K562 (cell line): ENCODE results near the gene SNRNP70. TPM values are rescaled to one million over a fixed set of nuclear protein-coding genes. Genes with fewer than 3 reads are reported as not detected.

Experiments
- ARID1B ChIP-seq: fragments of 450-650 bp; IDR thresholded peaks from 2 replicates; pipeline ENCODE4 v1.6.1; 2016; ENCODE audit warnings: antibody characterized with exemption, mild to moderate bottlenecking, inconsistent platforms
- CREB5 ChIP-seq: fragments of 250-450 bp; sonication (Bioruptor Pico); IDR thresholded peaks from 2 replicates; pipeline ENCODE4 v1.5.0; 2020; ENCODE audit warnings: mild to moderate bottlenecking
- E2F8 ChIP-seq: fragments of 450-650 bp; IDR thresholded peaks from 2 replicates; pipeline ENCODE4 v1.7.1; 2018; ENCODE audit warnings: mild to moderate bottlenecking, low read depth; ENCODE audit not compliant: partially characterized antibody
- ETV6 ChIP-seq, 3 experiments: fragments of 150-350 bp in 1 of 3; sonication (generic) in 1 of 3; formaldehyde crosslinking in 1 of 3; IDR thresholded peaks; 2 replicates each; pipeline versions ENCODE4 v1.6.1 to v1.8.0; 2014 to 2022; ENCODE audit warnings: borderline replicate concordance in 2 of 3, low read depth in 2 of 3, antibody characterized with exemption in 1 of 3, low read length in 1 of 3, mild to moderate bottlenecking in 1 of 3, missing genetic modification reagents in 1 of 3
- GATA2 ChIP-seq: sonication (generic); formaldehyde crosslinking; IDR thresholded peaks from 2 replicates; pipeline ENCODE4 v1.4.0; 2020; ENCODE audit warnings: mild to moderate bottlenecking, missing genetic modification reagents
- HNRNPL ChIP-seq: fragments of 200-400 bp; formaldehyde crosslinking; IDR thresholded peaks from 2 replicates; pipeline ENCODE4 v1.6.1; 2017; ENCODE audit warnings: low read depth, mild to moderate bottlenecking, low read length
- KDM5B ChIP-seq: fragments of 200-600 bp; sonication (generic); IDR thresholded peaks from 2 replicates; pipeline ENCODE4 v1.6.1; 2012; ENCODE audit warnings: low read depth, mild to moderate bottlenecking, moderate library complexity, low read length, control low read depth, inconsistent platforms; ENCODE audit not compliant: insufficient replicate concordance
- MXI1 ChIP-seq: IDR thresholded peaks from 2 replicates; pipeline ENCODE4 v1.6.1; 2011; ENCODE audit warnings: low read depth, mild to moderate bottlenecking, improper control_type of control experiment, low read length
- NELFE ChIP-seq: IDR thresholded peaks from 2 replicates; pipeline ENCODE4 v1.6.1; 2011; ENCODE audit warnings: mild to moderate bottlenecking; ENCODE audit not compliant: insufficient read depth, insufficient read length
- NFXL1 ChIP-seq: fragments of 450-650 bp; formaldehyde crosslinking; IDR thresholded peaks from 2 replicates; pipeline ENCODE4 v1.4.0; 2021; ENCODE audit warnings: mild to moderate bottlenecking
- PCBP2 ChIP-seq: fragments of 200-400 bp; formaldehyde crosslinking; IDR thresholded peaks from 2 replicates; pipeline ENCODE4 v1.6.1; 2018; ENCODE audit warnings: low read length, low read depth, mild to moderate bottlenecking, moderate library complexity; ENCODE audit not compliant: poor library complexity, severe bottlenecking
- PHF20 ChIP-seq: fragments of 450-650 bp; IDR thresholded peaks from 2 replicates; pipeline ENCODE4 v1.6.1; 2018; ENCODE audit not compliant: partially characterized antibody
- SAP30 ChIP-seq: fragments of 200-600 bp; sonication (generic); IDR thresholded peaks from 2 replicates; pipeline ENCODE4 v1.6.1; 2012; ENCODE audit warnings: borderline replicate concordance, low read depth, mild to moderate bottlenecking, moderate library complexity, low read length, control low read depth, inconsistent platforms; ENCODE audit not compliant: insufficient read depth, poor library complexity, severe bottlenecking
- SNRNP70 ChIP-seq: fragments of 200-400 bp; formaldehyde crosslinking; optimal IDR thresholded peaks from 2 replicates; pipeline ENCODE3; 2017; ENCODE audit warnings: low read depth, low read length
- ZNF280B ChIP-seq: fragments of 250-450 bp; sonication (Bioruptor Pico); IDR thresholded peaks from 2 replicates; pipeline ENCODE4 v1.5.1; 2021; ENCODE audit warnings: mild to moderate bottlenecking
- ZNF584 ChIP-seq: fragments of 200-800 bp; sonication (Bioruptor generic); IDR thresholded peaks from 2 replicates; pipeline ENCODE4 v1.6.1; 2016; ENCODE audit warnings: low read depth, mild to moderate bottlenecking, missing genetic modification characterization, missing compliant biosample characterization
- polyA plus RNA-seq, 8 experiments: library from polyadenylated mRNA; depleted of rRNA in 4 of 8; stranded (reverse) in 5 of 8; unstranded in 3 of 8; fragments of >200 nt; fragmentation: Nextera tagmentation in 2 of 8; fragmentation: Illumina TruSeq in 1 of 8; extraction: Ambion mirVana in 2 of 8; extraction: Trizol in 1 of 8; gene quantifications; 2 replicates each; pipeline versions ENCODE4 v1.2.1 to v1.2.3, GENCODE V29; 2011 to 2014; ENCODE audit warnings: inconsistent platforms in 1 of 8, missing spikeins in 1 of 8
- total RNA-seq, 7 experiments: library from RNA; depleted of rRNA in 6 of 7; stranded (reverse); fragments of >200 nt in 6 of 7; fragmentation: Illumina TruSeq in 2 of 7; extraction: Trizol in 2 of 7; gene quantifications; 2 replicates each; pipeline versions ENCODE4 v1.2.1 to v1.2.3, GENCODE V29; 2011 to 2021; ENCODE audit warnings: low replicate concordance in 1 of 7
- TF ChIP-seq, protein P1 (sequence below), 2 experiments: fragments of 200-800 bp in 1 of 2; sonication (Bioruptor generic) in 1 of 2; sonication (generic) in 1 of 2; formaldehyde crosslinking in 1 of 2; IDR thresholded peaks in 1 of 2; conservative IDR thresholded peaks in 1 of 2; 2 replicates each; pipeline versions ENCODE4 v1.5.0 to v1.6.1; 2016 to 2020; ENCODE audit warnings: missing compliant biosample characterization in 1 of 2, missing genetic modification characterization in 1 of 2, missing genetic modification reagents in 1 of 2

Gene SNRNP70
- total and polyA plus RNA-seq, 9 of the 15 experiments (the other 6 are each of a cell fraction or from before 2014, with no cell fraction given), result 2.8 to 496 (median 136) TPM

GRCh38 chr19:49127674-49128544 is 42.7 kb downstream of the SNRNP70 start (continued):
- TF ChIP-seq SAP30 (peak; percentile 95), GATA2 (CRISPR knock-in tag) (peak; percentile 30; the same call in 1 of the 2 replicates), MXI1 (peak; percentile 10; the same call in 1 of the 2 replicates), HNRNPL (peak; percentile 44; the same call in 1 of the 2 replicates), KDM5B (peak; percentile 32), ETV6 (IDR thresholded peaks at IDR 0.05; ENCODE audit: borderline replicate concordance in 1 of 2, low read depth in 2 of 2, low read length in 1 of 2) (no peak), ETV6 (CRISPR knock-in tag; IDR thresholded peaks at IDR 0.05; ENCODE audit: borderline replicate concordance) (no peak), NELFE (no peak), PCBP2 (no peak), ZNF584 (CRISPR knock-in tag) (0 out of 2 replicates have a peak, but pooled peaks have one; percentile 40), CREB5 (CRISPR knock-in tag) (no peak), SNRNP70 (no peak), ARID1B (no peak), NFXL1 (CRISPR knock-in tag) (no peak), ZNF280B (CRISPR knock-in tag) (no peak), PHF20 (peak; percentile 53), E2F8 (no peak)
- TF ChIP-seq, protein P1, sequence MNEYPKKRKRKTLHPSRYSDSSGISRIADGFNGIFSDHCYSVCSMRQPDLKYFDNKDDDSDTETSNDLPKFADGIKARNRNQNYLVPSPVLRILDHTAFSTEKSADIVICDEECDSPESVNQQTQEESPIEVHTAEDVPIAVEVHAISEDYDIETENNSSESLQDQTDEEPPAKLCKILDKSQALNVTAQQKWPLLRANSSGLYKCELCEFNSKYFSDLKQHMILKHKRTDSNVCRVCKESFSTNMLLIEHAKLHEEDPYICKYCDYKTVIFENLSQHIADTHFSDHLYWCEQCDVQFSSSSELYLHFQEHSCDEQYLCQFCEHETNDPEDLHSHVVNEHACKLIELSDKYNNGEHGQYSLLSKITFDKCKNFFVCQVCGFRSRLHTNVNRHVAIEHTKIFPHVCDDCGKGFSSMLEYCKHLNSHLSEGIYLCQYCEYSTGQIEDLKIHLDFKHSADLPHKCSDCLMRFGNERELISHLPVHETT (CRISPR knock-in tag; conservative IDR thresholded peaks at IDR 0.05 in 1 of 2, IDR thresholded peaks at IDR 0.05 in 1 of 2), result peak in 1 of 2 experiments; percentile 81; a peak in 2 of 4 replicates
